NCI-H1105 treated with DMSO at 0.1 percent for 48 hours (cell line): Measurements from ENCODE around the gene WWTR1.

Source experiments
- DNase-seq: peaks from one replicate; lab custom pipeline; 2025; lab: John Stamatoyannopoulos, UW

WWTR1 gene

DNA sequence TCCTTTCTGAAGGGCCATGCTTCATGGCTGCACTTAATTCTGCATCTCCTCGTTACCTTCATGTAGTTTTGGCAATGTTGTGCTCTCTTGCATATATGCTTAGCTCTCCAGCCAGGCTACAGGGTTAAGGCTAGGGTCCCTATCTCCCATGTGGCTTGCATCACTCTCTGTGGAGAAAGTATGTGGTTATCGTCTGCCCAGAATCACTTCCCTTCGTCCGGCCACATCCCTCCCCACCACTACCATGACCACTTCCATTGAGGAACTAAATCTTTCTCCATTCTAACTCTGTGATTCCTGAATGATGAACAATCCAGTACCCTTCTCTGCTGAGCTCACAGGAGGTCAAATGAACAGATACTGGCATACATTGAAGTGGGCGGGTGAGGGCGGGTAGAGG, 34.0 kb downstream of the WWTR1 start:
- no peak for DNase-seq

DNA sequence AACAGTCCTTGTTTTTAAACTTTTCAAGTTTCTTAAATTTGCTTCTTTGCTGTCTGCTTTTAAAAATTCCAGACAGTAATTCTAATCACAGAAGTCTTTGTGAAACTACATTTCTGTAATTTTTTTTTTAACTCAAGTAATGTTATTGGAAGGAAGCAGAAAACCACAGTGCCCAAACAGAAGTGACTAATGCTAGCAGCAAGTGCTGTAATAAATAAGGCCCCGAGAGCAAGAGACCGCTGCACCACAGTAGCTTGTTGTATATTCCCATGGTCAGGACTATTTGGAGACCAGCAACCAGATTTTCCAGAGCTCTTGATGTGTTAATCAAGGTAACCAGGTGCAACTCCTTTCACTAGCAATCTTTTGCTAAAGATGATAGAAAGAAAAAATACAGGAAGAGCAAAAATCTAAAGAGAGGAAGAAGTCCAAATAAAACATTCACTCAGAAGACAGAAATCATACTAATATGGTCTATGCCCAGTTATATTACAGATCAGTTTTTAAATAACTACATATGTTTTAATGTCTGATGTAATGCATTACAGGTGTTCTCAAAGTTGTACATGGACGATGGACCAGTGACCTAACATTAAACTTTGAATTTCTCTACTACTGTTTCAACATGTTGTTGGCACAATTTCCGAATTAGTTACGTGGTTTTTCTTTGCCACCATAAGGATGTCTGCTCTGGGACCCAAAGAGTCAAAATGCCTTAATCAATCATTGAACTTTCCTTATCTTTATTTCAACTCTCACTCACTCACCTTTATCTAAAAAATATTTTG, 36.4 kb downstream of the WWTR1 start:
- DNase-seq: no peak

- no peak for DNase-seq
Measured at GRCh38 chr3:149620291-149621020, 37.4 kb downstream of the WWTR1 start.

GRCh38 chr3:149619136-149619535, 38.7 kb downstream of the WWTR1 start:
- no peak for DNase-seq

GRCh38 chr3:149618151-149619123, 39.4 kb downstream of the WWTR1 start:
- DNase-seq: no peak

DNA sequence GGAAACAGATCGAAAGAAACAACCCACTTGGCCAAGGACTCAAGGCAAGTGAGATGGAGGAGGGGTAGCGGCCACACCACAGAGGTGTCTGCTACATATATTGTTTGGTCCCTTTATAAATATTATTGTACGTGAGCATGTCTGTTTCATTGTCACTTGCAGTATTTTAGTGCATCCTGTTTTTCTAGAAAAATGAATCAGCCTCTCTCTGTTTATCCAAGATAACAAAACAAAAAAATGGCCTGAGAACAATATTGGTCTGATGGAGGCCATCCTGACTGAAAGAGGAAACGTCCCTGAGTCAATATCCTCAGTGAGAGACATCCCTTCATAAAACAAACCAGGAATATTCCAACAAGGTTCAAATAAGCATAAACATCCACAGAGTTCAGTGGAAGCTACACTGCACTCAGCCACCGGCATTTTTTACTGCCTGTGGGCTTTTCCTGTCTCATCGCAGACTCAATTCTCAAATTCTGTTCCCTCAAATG, 42.0 kb downstream of the WWTR1 start:
- no peak for DNase-seq

DNA sequence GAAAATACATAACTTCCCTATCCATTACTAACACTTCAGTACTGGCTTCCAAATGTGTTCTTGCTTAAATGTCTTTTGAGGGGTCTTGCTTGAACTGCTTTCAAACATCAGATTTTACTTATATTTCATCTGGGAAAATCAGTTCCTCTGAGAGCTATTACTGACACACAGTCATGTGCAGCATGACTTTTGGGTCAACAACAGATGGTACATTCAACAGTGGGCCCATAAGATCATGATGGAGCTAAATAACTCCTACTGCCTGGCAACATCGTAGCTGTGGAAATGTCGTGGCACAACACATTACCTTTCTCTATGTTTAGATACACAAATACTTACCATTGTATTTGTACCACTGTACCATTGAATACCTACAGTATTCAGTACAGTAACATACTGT, 43.8 kb downstream of the WWTR1 start:
- DNase-seq: no peak

- no peak for DNase-seq
Measured at GRCh38 chr3:149612456-149612855, 45.4 kb downstream of the WWTR1 start.

DNA sequence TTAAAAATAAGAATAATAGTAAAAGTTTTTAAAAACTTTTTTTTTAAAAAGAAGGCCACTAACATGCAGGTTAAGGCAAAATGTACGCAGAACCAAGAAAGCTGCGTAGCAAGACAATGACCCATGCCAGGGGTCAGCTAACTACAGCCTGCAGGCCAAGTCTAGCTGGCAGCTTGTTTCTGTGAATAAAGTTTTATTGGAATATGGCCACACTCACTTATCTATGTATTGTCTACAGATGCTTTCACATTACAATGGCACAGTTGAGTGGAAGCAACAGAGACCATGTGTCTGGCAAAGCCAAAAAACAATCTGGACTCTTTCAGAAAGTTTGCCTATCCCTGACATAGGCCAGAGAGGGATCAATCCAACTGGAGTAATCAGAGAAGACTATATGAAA, 46.7 kb downstream of the WWTR1 start:
- DNase-seq: no peak

DNA sequence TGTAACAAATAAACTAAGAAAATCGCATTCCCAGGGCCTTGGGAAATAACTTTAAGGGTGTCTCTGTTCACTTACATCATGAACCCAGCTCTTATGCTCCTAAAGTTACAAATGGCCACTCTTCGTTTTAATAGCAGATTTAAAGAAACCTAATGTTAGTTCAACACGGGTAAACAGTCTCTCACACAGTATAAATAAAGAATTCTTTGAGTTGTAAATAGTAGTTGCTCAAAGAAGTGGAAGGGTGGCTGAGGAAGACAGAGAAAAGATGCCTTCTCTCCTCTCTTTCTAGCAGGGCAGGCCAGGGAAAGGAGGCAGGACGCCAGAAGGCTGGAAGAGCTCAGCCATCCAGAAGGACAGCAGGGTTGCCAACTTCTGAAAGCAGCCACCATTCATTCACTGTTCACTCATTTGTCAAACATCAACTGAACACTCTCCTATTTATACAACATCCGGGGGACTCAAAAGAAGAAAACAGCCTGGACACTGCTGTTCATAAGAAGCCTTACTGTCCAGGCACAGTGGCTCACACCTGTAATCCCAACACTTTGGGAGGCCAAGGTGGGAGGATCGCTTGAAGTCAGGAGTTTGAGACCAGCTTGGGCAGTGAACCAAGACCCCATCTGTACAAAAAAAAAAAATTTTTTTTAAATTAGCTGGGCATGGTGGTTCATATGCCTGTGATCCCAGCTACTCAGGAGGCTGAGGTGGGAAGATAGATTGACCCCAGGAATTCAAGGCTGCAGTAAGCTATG, 47.3 kb downstream of the WWTR1 start:
- no peak for DNase-seq

DNA sequence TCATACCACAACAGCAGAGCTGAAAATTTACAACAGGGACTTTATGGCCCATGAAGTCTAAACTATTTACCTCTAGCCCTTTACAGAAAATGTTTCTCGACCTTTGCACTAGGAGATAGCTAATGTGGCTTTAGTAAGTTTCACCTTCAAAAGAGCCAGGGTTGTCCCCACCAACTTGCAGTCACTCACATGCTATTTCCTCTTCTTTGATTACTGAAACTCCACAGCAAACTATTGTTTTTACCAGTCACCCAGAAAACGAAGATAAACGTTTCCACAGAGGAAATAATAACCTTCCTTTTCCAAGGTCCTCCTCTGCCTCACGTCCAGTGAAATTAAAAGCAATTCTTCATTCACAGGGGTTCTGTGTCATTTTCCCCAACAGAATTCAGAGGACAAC, 48.2 kb downstream of the WWTR1 start:
- no peak for DNase-seq

DNA sequence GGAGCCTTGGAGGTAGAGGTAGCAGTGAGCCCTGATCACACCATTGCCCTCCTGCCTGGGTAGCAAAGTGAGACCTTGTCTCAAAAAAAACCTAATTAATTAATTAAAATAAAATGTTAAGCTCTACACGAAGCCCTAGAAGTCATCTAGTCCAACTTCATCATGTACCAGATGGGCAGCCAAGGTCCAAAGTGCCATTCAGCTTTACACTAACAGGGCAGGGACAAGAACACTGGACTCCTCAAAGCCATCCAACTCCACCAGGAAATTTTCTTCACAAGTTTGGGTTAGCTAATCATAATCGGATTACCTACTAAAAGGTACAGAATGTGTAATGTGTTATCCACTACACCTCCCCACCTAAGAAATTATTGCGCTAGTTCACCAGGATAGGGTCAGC, 48.8 kb downstream of the WWTR1 start:
- no peak for DNase-seq

- DNase-seq: no peak
Measured at GRCh38 chr3:149605902-149606301, 51.9 kb downstream of the WWTR1 start.

GRCh38 chr3:149604125-149604875, 53.5 kb downstream of the WWTR1 start:
- no peak for DNase-seq

GRCh38 chr3:149603126-149604074, 54.4 kb downstream of the WWTR1 start:
- DNase-seq: no peak

DNA sequence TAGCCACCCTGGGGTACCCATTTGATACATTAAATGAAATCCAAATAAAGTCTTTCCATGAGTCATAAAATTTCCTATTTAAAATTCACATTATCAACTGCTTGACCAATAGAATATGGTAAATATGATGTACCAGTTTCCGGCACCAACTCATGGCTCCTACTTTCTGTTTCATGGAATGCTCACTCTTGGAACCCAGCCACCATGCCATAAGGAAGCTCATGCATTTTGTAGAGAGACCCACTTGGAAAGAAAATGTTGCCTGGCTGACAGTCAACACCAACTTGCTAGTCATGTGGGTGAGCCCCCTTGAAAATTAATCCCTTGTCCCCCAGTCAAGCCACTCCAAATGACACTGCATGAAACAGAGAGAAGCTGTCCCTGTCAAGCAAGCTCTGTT, 57.2 kb downstream of the WWTR1 start:
- DNase-seq: no peak

GRCh38 chr3:149599236-149599635, 58.6 kb downstream of the WWTR1 start:
- no peak for DNase-seq

DNA sequence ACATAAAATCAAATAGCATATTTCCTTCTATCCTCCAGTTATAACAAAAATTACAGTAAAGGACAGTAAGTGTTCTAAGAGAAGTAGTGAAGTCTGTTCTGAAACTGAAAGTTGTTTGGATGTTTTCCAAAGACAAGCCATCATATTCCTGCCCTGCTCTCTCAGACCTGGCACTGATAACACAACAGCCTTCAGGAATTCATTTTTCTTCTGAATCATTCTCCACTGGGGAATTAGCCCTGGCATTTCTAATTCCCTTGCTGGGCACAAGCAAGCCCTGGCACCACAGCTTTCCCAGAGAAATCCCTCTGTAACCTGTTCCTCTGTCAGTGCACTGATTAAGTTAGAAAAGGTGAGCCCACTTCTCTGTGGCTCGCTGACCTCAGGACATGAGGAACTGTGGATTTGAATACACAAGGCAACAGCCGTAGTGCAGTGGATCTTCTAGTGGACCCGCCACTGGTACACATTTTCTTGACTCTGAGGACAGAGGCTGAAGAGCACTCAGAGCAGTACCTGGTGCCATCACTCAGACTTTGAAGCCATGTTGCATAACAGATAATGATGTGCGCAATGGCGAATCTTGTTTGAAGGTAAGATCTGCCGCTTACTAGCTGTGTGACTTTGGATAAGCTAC, 61.6 kb downstream of the WWTR1 start:
- no peak for DNase-seq
